NCI-H1930 (cell line): ENCODE data around the gene SMIM12.

Experiments
- DNase-seq, 2 experiments: peaks; one replicate each; lab custom pipeline; 2025; lab: John Stamatoyannopoulos, UW

SMIM12 gene

GRCh38 chr1:34872133-34872503 lies 12.6 kb upstream of the SMIM12 start:
- no peak for DNase-seq

DNA sequence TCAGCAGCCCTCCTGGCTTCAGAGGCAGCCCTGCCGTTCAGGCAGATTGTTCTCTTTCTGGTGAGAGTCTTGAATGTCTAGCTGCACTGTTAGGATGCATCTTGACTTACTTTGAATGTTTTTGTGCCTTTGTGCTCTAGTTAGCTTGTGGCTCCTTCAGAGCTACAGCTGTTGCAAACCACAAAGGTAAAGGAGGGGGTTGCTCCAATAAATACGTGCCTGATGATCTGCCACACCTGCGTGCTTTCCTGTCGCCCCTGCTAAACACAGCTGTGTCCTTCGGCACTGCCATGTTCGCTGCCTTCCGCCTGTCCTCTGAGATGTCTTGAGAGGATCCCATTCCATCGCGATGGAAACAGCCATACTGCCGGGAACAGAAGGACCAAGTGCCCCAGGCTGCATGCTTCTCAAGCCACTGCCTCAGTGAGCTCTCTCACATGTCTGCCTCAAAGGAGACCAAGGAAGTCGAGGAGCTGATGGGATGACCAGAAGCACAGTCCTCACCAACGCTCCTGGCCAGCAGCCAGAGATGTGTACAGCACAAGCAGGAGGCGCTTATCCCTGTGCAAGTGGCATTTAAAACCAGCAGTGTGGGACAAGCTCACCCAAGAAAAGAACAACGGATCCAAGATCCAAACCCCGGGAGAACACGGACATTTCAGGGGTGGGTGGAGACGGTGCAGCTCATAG lies 12.0 kb upstream of the SMIM12 start:
- DNase-seq: no peak

DNA sequence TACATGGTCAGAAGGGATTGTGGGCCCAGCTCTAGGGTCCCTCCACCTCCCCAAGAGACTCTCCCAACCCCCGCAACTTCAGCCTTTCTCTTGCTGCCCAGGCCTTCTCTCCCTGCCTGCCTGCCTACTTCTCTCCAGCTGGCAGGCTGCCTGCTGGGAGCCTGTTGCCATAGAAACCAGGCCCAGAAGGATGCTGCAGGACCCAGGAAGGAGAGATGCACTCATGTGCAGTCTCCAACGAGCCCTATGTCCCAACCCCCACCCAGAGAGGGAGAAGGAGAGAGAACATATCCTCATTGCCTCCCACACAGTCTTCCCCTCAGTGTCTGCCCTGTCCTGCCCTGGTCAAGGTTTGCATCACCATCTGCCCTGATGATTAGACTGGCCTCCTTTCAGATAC lies 10.8 kb upstream of the SMIM12 start:
- DNase-seq: no peak

DNA sequence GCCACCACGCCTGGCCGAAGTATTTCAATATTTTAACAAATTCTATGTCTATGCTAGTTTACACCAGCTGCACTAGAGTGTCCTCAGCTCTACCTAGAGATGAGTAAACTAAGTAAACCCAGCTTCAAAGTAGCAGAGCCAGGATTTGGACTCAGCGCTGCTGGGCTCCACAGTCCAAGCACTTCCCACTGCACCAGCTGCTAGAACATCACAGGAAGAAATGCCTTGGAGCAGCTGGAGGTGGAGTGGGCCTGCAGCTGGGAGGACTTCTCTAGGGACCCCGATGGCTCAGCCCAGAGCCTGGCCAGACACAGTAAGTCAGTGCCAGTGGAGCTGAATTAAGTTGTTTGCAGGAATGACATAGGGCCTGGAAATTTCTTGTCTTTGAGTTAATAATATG lies 10.2 kb upstream of the SMIM12 start:
- no peak for DNase-seq

- no peak for DNase-seq
Measured at GRCh38 chr1:34868230-34869049, 8.9 kb upstream of the SMIM12 start.

DNA sequence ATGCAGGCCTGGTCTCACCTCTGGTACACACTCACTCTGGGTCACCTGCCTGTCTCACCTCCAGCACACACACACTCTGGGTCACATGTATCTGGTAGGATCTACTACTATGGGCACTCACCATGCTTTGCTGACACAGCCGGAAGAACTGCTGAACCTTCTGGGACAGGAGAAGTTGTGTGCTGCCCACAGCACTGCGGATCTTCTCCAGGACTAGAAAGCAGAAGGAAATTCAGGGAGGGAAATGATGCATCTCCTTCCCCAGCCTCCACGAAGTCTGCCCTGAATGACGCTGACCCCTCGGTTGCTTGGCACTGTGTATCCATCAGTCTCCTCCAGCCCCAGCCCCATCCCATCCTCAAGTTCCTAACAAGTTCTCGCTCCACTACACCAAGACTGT lies 7.9 kb upstream of the SMIM12 start:
- no peak for DNase-seq

DNA sequence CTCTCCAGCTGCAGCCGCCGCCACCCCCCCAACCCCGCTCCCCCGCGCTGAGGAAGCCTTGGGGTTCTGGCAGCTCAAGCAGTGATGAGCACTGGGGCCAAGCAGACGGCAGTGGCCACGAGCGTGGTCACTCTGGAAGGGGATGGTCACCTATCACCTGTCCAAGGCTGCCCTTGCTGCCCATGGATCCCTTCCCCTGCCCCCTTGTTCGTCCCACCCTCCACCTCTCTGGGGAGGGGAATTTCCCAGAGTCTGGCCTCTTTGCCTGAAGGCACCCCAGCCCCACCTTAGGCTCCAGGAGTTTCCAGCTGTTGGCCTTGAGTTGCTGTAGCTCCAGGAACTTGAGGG lies 7.2 kb upstream of the SMIM12 start:
- DNase-seq: no peak

DNA sequence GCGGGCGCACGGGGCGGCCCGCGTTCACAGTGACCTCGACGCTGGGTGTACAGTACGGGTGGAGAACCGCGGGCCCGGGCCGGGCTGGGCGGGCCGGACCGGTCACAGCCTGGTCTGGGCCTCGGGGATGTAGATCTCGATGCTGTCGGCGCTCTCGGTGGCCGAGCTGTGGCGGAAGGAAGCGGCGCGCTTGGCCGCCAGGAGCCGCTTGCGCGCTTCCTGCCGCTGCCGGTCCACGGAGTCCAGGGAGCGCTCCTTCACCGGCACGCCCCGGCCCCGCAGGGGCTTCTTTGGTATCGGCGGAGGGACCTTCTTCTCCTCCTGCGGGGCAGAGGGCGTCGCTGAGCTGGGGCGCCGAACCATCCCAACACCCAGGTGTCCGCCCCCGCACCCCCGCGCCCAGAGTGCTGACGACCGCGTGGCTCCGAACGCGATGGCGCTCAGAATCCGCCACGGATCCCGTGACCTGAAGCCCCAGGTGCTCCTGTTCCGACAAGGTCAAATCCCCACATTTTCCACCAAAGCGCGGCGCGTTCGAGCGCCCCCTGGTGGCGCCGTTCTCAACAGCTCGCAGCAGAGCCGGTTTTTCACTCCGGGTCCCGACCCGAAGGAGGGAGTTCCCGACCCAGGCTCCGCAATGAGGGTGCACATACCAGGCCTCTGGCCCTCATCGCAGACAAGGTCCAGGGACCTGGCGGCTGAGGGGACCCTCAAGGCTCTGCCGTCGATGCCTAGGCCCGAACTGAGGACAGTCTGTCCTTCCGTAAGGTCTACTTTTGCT lies 6.6 kb upstream of the SMIM12 start:
- DNase-seq: no peak

DNA sequence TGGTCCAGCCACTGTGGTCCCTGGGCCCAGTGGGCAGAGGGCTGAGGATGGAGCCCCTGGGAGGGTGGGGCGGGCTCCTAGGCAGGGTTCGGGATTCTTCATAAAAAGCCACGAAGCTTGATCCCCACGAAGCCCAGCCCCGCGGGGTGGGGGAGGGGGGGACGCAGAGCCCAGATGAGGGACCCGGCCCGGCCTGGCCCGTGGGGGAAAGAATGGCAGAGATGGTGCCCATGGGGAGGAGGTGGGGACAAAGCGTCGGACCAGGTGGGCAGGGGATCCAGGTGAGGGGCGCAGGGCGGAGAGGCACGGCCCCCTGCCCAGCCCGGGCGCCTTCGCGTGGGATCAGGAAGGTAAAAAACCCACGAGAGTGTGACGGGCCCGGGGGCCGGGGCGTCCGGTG lies 6.0 kb upstream of the SMIM12 start:
- no peak for DNase-seq

GRCh38 chr1:34864759-34865158 lies 5.2 kb upstream of the SMIM12 start:
- DNase-seq: no peak

GRCh38 chr1:34863501-34863900 lies 4.0 kb upstream of the SMIM12 start:
- no peak for DNase-seq

GRCh38 chr1:34858901-34859445 lies 576 bp downstream of the SMIM12 start:
- no peak for DNase-seq

- no peak for DNase-seq
Measured at GRCh38 chr1:34856697-34857096, 2.9 kb downstream of the SMIM12 start.

DNA sequence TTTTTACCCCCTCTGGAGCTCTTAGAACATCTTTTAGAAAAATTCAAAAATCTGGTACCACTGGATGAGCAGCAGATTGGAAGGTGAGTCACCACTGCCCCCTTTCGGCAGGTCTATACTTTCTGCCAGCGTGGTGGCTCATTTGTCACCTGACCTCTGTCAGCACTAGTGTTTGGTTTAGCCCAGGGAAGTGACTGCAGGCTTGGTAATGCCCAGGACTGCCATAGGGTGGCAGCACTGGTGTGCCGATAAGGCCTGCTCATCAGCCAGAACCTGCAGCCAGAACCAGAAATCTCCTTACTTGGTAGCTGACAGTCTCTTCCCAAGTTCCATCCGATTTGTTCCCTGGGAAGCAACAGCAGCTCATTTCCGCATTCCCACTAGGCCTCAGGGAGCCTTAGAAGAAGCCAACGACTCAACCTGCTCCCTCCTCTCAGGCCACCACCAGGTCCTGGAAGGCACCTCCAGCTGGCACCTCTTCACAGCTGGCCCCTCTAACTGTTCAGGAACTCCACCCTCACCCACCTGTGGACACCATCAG lies 6.8 kb downstream of the SMIM12 start:
- DNase-seq: peak; percentile 75 to 81

DNA sequence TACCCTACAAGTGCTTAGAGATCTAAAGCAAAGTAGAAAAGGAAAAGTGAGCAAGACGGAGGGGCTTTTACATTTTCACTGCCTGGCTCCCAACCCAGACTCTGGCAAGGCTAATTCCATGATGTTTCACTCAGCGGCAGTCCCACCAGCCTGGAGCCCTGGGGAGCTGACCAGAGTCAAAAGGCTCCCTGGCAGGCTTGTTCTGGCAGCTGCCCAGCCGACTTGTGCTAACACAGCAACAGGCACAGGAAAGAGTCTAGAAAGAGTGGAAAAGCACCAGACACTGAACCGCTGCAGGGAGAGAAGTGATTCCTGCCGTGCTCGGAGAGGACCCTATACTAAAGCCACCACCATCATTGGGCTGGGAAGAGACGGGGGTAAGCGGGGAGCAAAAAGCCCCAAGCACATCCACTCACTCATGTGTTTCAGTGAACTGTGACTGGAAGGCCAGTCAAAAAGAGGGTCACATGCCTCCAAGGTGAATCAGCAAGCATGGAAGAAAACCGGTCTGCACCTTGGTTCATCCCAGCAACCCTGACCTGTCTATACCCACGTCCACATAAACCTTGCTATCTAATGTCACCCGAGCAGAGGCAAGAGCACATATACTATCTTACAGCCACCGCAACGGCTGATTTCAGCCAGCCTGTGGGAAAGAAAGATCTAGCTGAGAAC lies 8.0 kb downstream of the SMIM12 start:
- no peak for DNase-seq

DNA sequence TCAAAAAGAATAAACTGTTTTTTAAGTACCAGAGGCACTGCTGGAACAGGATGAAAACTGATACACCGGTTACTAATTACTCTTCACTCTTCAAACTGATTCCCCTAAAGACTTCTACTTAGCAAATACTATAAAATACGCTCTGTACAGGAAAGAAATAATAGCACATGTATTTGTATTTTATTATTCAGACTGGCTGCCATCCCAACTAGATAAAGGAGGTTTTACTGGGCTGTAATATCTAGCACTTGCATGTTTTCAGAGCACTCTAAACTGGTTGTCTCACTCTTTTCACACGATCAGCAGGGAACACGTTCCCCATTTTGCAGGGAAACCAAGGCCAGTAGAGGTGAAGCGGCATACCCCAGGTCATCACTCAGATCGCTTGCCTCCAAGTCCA lies 9.2 kb downstream of the SMIM12 start:
- no peak for DNase-seq

GRCh38 chr1:34847094-34847493 lies 12.5 kb downstream of the SMIM12 start:
- no peak for DNase-seq

DNA sequence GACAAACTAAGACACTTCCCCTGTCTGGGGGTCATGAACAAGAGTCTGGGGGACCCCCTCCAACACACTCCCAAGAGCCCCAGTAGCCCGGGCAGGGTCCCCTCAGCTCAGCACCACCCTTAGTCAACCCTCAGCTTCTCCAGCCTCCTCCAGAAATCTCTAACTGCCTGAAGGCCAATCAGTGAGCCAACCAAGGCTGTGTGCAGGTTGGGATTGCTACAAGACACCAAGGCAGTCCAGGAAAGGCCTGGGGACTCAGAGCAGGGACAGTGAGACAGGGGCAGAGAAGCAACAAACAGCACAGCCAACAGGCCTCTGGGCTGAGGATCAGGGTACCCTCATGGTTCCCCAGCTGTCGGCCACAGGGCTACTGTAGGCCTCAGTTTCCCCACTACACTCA lies 13.3 kb downstream of the SMIM12 start:
- DNase-seq: no peak

DNA sequence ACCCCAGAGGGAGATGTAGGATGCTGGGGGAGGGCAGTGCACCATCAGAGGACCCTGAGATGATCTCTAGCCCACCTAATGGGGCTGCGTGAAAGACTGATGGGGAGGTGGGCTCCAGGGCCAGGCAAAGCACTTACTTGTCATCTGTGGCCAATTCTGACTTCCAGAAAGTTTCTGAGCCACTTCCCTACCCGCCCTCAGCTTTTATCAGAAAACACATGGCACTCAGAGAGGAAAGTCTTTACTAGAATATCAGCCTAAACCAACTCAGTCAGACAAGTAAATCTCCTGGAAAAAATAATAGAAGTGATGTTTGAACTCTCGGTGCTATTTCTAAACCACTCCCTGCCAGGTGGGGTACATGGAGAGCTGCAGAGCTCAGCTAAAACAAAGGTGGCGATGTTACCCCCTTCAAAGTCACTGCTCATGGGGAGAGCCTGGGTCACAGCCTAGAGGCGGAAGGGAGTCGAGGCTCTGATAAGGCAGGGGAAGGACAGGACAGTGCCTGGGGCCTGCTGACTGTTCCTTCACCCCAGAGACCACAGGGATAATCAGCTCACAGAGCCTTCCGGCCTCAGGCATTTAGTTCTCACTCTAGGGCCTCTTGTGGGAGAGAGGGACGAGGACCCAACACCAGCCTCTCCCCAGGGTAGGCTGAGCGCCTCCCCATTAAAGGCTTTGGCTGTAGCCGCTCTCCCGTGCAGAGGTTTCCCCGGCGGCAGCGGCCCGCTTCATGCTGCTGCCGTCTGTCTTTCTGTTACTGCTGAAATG lies 14.2 kb downstream of the SMIM12 start:
- DNase-seq: no peak

GRCh38 chr1:34844252-34844634 lies 15.3 kb downstream of the SMIM12 start:
- DNase-seq: no peak
